Transverse colon (tissue), 4 donors: Measurements from ENCODE around the gene ELF2. TPM values are rescaled to one million over a fixed set of nuclear protein-coding genes. Genes with fewer than 3 reads are reported as not detected.
"Not testable (repeated sequence)": the region's sequence is repeated elsewhere in the genome, so short reads cannot be mapped to it uniquely, and the experiment has no call there.

ENCODE experiments used
- DNase-seq: peaks from one replicate; pipeline ENCODE4 v3.0.0-alpha.2; 2019
- H3K27ac ChIP-seq, 4 donors: fragments of 200-600 bp; sonication (generic); 2 replicates each; pipeline ENCODE4 v1.5.1; 2016 to 2018; ENCODE audit warnings: inconsistent platforms in 4 of 4
- H3K27me3 ChIP-seq: fragments of 200-600 bp; sonication (generic); 2 replicates; pipeline ENCODE4 v1.5.1; 2017; ENCODE audit warnings: inconsistent platforms
- H3K36me3 ChIP-seq, 4 donors: fragments of 200-600 bp; sonication (generic); 2 replicates each; pipeline ENCODE4 v1.5.1; 2017 to 2019; ENCODE audit warnings: inconsistent platforms in 4 of 4
- H3K4me1 ChIP-seq, 4 donors: fragments of 200-600 bp; sonication (generic); 2 replicates each; pipeline ENCODE4 v1.5.1; 2017 to 2020; ENCODE audit warnings: inconsistent platforms in 4 of 4
- H3K4me3 ChIP-seq, 4 donors: fragments of 200-600 bp; sonication (generic); 1 replicate in 1 of 4; 2 replicates in 3 of 4; pipeline versions ENCODE4 v1.5.1 to v1.6.1; 2017 to 2019; ENCODE audit warnings: inconsistent platforms in 4 of 4
- H3K9me3 ChIP-seq, 2 donors: fragments of 200-600 bp; sonication (generic); 2 replicates each; pipeline ENCODE4 v1.5.1; 2017 to 2019; ENCODE audit warnings: inconsistent platforms in 2 of 2
- CTCF ChIP-seq, 5 experiments: fragments of 200-600 bp in 3 of 5; fragments of 450-650 bp in 2 of 5; sonication (generic) in 3 of 5; IDR thresholded peaks; 1 replicate in 2 of 5; 2 replicates in 3 of 5; pipeline ENCODE4 v1.5.1; 2016 to 2017; ENCODE audit warnings: antibody characterized with exemption in 5 of 5, inconsistent platforms in 3 of 5, mild to moderate bottlenecking in 2 of 5, moderate library complexity in 1 of 5
- EP300 ChIP-seq: sonication (generic); formaldehyde crosslinking; IDR thresholded peaks from one replicate; pipeline ENCODE4 v1.6.1; 2017; ENCODE audit warnings: antibody characterized with exemption, low read depth
- POLR2A ChIP-seq: fragments of 450-650 bp; IDR thresholded peaks from one replicate; pipeline ENCODE4 v1.6.1; 2016; ENCODE audit warnings: antibody characterized with exemption, mild to moderate bottlenecking, moderate library complexity
- POLR2AphosphoS5 ChIP-seq, 3 donors: sonication (generic); formaldehyde crosslinking; IDR thresholded peaks; one replicate each; pipeline ENCODE4 v1.6.1; 2016; ENCODE audit warnings: antibody characterized with exemption in 3 of 3
- WGBS, 2 donors: methylation state at CpG; one replicate each; pipeline ENCODE4 v1.1.5; 2018; ENCODE audit warnings: low coverage in 1 of 2; 5-methylcytosine and 5-hydroxymethylcytosine counted together
- in situ Hi-C, 4 donors: fragments of 200-750 bp; cut with MboI; loops; one replicate each; pipeline versions ENCODE4 v1.15.0 to v1.15.1; 2017; ENCODE audit warnings: low sequenced_read_pairs in 3 of 4, low pct_ligation_motif_present in 1 of 4, low pct_unique_long_range_greater_than_20kb in 1 of 4
- intact Hi-C: fragments of 100-400 bp; cut with DNase I; formaldehyde crosslinking; loops from one replicate; pipeline ENCODE4 v1.15.1; 2023; ENCODE audit warnings: low total_unique reads
- total RNA-seq, 4 donors: library from RNA; depleted of rRNA; stranded (reverse); fragments of >200 nt; gene quantifications; one replicate each; pipeline ENCODE4 v1.1.0, GENCODE V29; 2016

ELF2 gene
- total RNA-seq, 4 donors from 2014 or later = 21.7 to 65.6 (median 41.8) TPM

GRCh38 chr4:139035650-139036049 is 141.4 kb downstream of the ELF2 start:
- in situ Hi-C loops = loop anchor here in 1 of 4 donors (10.0 kb wide), 1 partner anchor 259 kb away; no protein-coding TSS in a partner anchor
- Histone ChIP-seq H3K36me3 (no peaks in the 10 kb centered on the region), H3K4me1 (peaks cover 0 to 4% (median 0%) of the 10 kb centered on the region in 4 donors), H3K27ac (no peak overlapping the region), H3K4me3 (no peak overlapping the region), H3K27me3 (no peaks in the 10 kb centered on the region), H3K9me3 (no peaks in the 10 kb centered on the region)
- intact Hi-C loops = loop anchor here (10.0 kb wide), 1 partner anchor 49 kb away; no protein-coding TSS in a partner anchor
- WGBS, 2 donors = 83 to 86% methylated on average over 5 of the region's 5 CpGs
- TF ChIP-seq POLR2AphosphoS5 (IDR thresholded peaks at IDR 0.05) (no peak), EP300 (no peak), CTCF (IDR thresholded peaks at IDR 0.05) (no peak), POLR2A (no peak)
- no peak for DNase-seq

- in situ Hi-C loops = loop anchor here in 1 of 4 donors (10.0 kb wide), 1 partner anchor 264 kb away; no protein-coding TSS in a partner anchor
- Histone ChIP-seq H3K9me3 (no peaks in the 10 kb centered on the region), H3K4me3 (no peak overlapping the region), H3K36me3 (no peaks in the 10 kb centered on the region), H3K27ac (no peak overlapping the region), H3K27me3 (no peaks in the 10 kb centered on the region), H3K4me1 (peaks cover 0 to 8% (median 0%) of the 10 kb centered on the region in 4 donors)
- peak; percentile 76 for DNase-seq
- TF ChIP-seq EP300 (no peak), POLR2A (no peak), POLR2AphosphoS5 (IDR thresholded peaks at IDR 0.05) (no peak), CTCF (IDR thresholded peaks at IDR 0.05) (peak; percentile 77 to 82 (median 79))
- 37 to 47% methylated on average over 7 to 14 of the region's 14 CpGs for WGBS, 2 donors
- intact Hi-C loops = loop anchor here (5.0 to 10.0 kb wide), 2 partner anchors 54 to 617 kb away; no protein-coding TSS in a partner anchor
Observed at GRCh38 chr4:139030614-139031235, 146.3 kb downstream of the ELF2 start.

- H3K4me3 ChIP-seq, H3K27ac ChIP-seq, H3K4me1 ChIP-seq, H3K9me3 ChIP-seq, DNase-seq, H3K27me3 ChIP-seq, H3K36me3 ChIP-seq: not testable (repeated sequence)
- intact Hi-C loops (loop anchor here (5.0 to 10.0 kb wide), 2 partner anchors 55 to 617 kb away; no protein-coding TSS in a partner anchor), in situ Hi-C loops (loop anchor here in 1 of 4 donors (10.0 kb wide), 1 partner anchor 265 kb away; no protein-coding TSS in a partner anchor)
- 72% methylated on average over 6 of the region's 6 CpGs; no CpG with 5 or more reads in 1 of the 2 donors for WGBS, 2 donors
Observed at GRCh38 chr4:139029866-139030363, 147.1 kb downstream of the ELF2 start.

- 87 to 100% methylated on average over 2 to 11 of the region's 11 CpGs for WGBS, 2 donors
- H3K9me3 ChIP-seq = no peaks in the 10 kb centered on the region
- no peak for DNase-seq
- H3K27me3 ChIP-seq = no peaks in the 10 kb centered on the region
- intact Hi-C loops = no loop called here
- TF ChIP-seq POLR2AphosphoS5 (IDR thresholded peaks at IDR 0.05) (no peak), POLR2A (no peak), EP300 (no peak), CTCF (IDR thresholded peaks at IDR 0.05) (no peak)
- no peak overlapping the region for H3K27ac ChIP-seq
- no peaks in the 10 kb centered on the region for H3K36me3 ChIP-seq
- H3K4me3 ChIP-seq = no peak overlapping the region
- in situ Hi-C loops = no loop called here
- H3K4me1 ChIP-seq = peaks cover 0 to 8% (median 0%) of the 10 kb centered on the region in 4 donors
Observed at GRCh38 chr4:139028191-139028661, 148.8 kb downstream of the ELF2 start.
